ENCODE measurements around the gene HHIPL1.

DNA sequence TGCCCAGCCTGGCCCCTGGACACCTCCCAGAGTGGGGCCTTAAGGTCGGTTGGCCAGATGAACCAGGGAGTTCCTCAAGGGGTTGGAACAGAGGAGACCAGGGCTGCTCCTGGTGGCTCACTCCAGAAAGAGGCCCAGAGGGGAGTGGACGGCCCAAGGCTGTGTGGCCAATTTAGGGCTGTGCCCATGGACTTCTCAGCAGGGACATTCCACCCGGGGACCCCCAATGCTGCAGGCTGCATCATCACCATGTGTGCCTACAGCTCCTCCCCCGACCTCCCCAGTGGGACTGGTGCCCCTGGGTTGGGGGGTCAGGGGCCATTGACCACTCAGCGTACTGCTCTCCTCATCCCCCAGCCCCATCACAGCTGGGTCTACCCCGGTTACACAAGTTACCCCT is 21.6 kb downstream of the HHIPL1 start:
- TF ChIP-seq CTCF (IDR thresholded peaks at IDR 0.05; ENCODE audit: borderline replicate concordance, extremely low read depth, low read length, poor library complexity, severe bottlenecking) (no peak), EZH2 (IDR thresholded peaks at IDR 0.05; ENCODE audit: borderline replicate concordance, low read depth, low read length, severe bottlenecking) (no peak)
